MCF 10A (cell line): ENCODE measurements around the gene PRSS36. TPM values are rescaled to one million over a fixed set of nuclear protein-coding genes. Genes with fewer than 3 reads are reported as not detected.

Experiments
- Bru-seq: library from RNA; stranded (reverse); fragments of 400-500 nt; gene quantifications from one replicate; lab custom pipeline; 2021; lab: Mats Ljungman, UMichigan
- BruChase-seq, 2 experiments: library from RNA; stranded (reverse); fragments of 400-500 nt; gene quantifications; one replicate each; lab custom pipeline; 2021; lab: Mats Ljungman, UMichigan
- BruUV-seq: library from RNA; stranded (reverse); fragments of 400-500 nt; replicated peaks from 2 replicates; lab custom pipeline; 2021; lab: Mats Ljungman, UMichigan
- CTCF ChIA-PET: fragments of 300-600 bp; sonication (Branson Sonifier 250); formaldehyde crosslinking; extraction: SDS; loops from one replicate; lab custom pipeline; 2021; ENCODE audit warnings: antibody characterized with exemption, inconsistent platforms; lab: Yijun Ruan, JAX
- POLR2A ChIA-PET: fragments of 300-600, 350-650 bp; sonication (Branson Sonifier 250); formaldehyde crosslinking; extraction: SDS; loops from one replicate; lab custom pipeline; 2020; ENCODE audit warnings: antibody characterized with exemption, inconsistent platforms; lab: Yijun Ruan, JAX
- DNase-seq: peaks from one replicate; pipeline ENCODE4 v3.0.0-alpha.2; 2018; ENCODE audit not compliant: unreplicated experiment
- H3K27ac Mint-ChIP-seq: one replicate; pipeline ENCODE4 v1.8.0; 2022; ENCODE audit warnings: mild to moderate bottlenecking, low read depth, mixed read lengths; ENCODE audit not compliant: unreplicated experiment
- H3K27me3 Mint-ChIP-seq: one replicate; pipeline ENCODE4 v1.8.0; 2022; ENCODE audit warnings: mixed read lengths; ENCODE audit not compliant: insufficient read depth, unreplicated experiment
- H3K36me3 Mint-ChIP-seq: one replicate; pipeline ENCODE4 v1.8.0; 2022; ENCODE audit warnings: mild to moderate bottlenecking, moderate library complexity, mixed read lengths; ENCODE audit not compliant: insufficient read depth, unreplicated experiment
- H3K4me1 Mint-ChIP-seq: one replicate; pipeline ENCODE4 v1.8.0; 2022; ENCODE audit warnings: mixed read lengths; ENCODE audit not compliant: insufficient read depth, unreplicated experiment
- H3K4me3 Mint-ChIP-seq: one replicate; pipeline ENCODE4 v1.8.0; 2022; ENCODE audit warnings: mild to moderate bottlenecking, moderate library complexity, mixed read lengths; ENCODE audit not compliant: unreplicated experiment
- H3K9me3 Mint-ChIP-seq: one replicate; pipeline ENCODE4 v1.8.0; 2022; ENCODE audit warnings: mixed read lengths; ENCODE audit not compliant: unreplicated experiment
- intact Hi-C: fragments of 100-400 bp; cut with micrococcal nuclease; formaldehyde crosslinking; loops from 2 replicates; pipeline ENCODE4 v1.14.1; 2022
- long read RNA-seq: library from polyadenylated mRNA; stranded (forward); transcript quantifications from one replicate; pipeline ENCODE4 v2.0.0, GENCODE V29; 2022
- total RNA-seq: library from RNA; stranded (reverse); gene quantifications from 2 replicates; pipeline ENCODE4 v1.2.3, GENCODE V29; 2022
- TF ChIP-seq, protein P1 (sequence below): fragments of 200-600 bp; IDR thresholded peaks from one replicate; pipeline ENCODE4 v1.8.0; 2022; ENCODE audit warnings: antibody characterized with exemption, mild to moderate bottlenecking; ENCODE audit not compliant: unreplicated experiment

Gene PRSS36
- total RNA-seq = 0.49 and 1.0 TPM in 2 replicates
- Bru-seq, nascent RNA = percentile 14 among the genes with signal in this experiment
- percentile 11 among the genes with signal in this experiment for BruChase-seq, experiment 1, labeled RNA remaining after a 6-hour chase
- BruChase-seq, experiment 2, labeled RNA remaining after a 2-hour chase = percentile 16 among the genes with signal in this experiment
- long read RNA-seq, partial matches to known transcripts = 0 of 1 reads
- long read RNA-seq, other reads (novel, unspliced or antisense) = 1 of 1 reads

DNA sequence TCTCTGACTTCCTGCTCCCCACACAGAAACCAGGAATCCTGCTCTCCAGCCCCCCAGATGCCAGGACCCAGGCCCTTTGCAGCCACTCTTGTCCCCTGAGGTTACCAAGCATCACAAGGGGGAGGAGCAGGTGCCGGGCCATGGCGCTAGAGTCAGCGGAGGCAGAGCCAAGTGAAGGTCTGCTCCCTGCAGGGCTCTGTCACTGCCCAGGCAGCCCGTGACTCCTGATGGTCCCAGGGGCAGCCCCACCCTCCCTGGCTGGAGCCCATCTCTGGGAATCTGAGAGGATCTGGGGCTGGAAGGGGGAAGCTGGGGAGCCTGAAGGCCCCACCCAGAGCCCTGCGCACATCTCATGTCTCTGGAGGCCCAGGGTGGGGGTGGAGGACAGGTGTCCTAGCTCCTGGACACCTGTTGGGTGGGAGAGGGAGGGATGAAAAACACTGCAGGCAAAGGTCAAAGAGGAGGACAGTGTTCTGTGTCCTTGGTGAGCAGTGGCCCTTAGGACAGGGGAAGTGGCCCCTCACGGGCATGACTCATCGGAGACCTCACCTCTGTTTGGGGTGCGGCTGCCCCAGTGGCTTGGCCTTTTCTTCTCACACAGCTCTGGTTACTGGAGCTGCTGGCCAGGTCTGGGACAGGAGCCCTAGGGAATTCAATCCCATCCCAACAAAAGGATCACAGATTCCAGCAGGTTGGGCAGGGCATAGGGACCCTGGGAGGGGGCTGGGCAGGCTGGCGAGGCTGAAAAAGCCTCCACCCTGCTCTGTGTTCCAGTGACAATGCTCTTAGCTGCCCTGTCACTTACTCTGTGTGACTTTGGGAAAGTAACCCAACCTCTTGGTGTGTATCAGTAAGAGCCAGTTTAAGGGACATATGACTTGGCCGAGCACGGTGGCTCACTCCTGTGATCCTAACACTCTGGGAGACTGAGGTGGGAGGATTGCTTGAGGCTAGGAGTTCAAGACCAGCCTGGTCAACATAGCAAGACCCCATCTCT is at the start of gene PRSS36:
Gene PRSS36 (minus strand): TSS at position 173 of the 997 bp plus-strand sequence. CDS start 31 bp downstream, at position 142.
- no peak within 1 kb of the TSS for H3K27ac Mint-ChIP-seq
- H3K27me3 Mint-ChIP-seq = no peaks in the 10 kb centered on the region
- no TSS peak for BruUV-seq
- H3K4me1 Mint-ChIP-seq = no peaks in the 10 kb centered on the region
- no peaks in the 10 kb centered on the region for H3K9me3 Mint-ChIP-seq
- ChIA-PET CTCF (interaction anchor here (1.0 to 1.8 kb wide), 4 partner anchors 7 to 165 kb away, joined by 4 to 5 read pairs (median 4); partner anchors contain the start of gene HSD3B7), POLR2A (no interaction called here)
- intact Hi-C loops = no loop called here
- DNase-seq = no peak
- H3K36me3 Mint-ChIP-seq = no peaks in the 10 kb centered on the region
- TF ChIP-seq, protein P1, sequence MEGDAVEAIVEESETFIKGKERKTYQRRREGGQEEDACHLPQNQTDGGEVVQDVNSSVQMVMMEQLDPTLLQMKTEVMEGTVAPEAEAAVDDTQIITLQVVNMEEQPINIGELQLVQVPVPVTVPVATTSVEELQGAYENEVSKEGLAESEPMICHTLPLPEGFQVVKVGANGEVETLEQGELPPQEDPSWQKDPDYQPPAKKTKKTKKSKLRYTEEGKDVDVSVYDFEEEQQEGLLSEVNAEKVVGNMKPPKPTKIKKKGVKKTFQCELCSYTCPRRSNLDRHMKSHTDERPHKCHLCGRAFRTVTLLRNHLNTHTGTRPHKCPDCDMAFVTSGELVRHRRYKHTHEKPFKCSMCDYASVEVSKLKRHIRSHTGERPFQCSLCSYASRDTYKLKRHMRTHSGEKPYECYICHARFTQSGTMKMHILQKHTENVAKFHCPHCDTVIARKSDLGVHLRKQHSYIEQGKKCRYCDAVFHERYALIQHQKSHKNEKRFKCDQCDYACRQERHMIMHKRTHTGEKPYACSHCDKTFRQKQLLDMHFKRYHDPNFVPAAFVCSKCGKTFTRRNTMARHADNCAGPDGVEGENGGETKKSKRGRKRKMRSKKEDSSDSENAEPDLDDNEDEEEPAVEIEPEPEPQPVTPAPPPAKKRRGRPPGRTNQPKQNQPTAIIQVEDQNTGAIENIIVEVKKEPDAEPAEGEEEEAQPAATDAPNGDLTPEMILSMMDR = no peak
- no peak within 1 kb of the TSS for H3K4me3 Mint-ChIP-seq

DNA sequence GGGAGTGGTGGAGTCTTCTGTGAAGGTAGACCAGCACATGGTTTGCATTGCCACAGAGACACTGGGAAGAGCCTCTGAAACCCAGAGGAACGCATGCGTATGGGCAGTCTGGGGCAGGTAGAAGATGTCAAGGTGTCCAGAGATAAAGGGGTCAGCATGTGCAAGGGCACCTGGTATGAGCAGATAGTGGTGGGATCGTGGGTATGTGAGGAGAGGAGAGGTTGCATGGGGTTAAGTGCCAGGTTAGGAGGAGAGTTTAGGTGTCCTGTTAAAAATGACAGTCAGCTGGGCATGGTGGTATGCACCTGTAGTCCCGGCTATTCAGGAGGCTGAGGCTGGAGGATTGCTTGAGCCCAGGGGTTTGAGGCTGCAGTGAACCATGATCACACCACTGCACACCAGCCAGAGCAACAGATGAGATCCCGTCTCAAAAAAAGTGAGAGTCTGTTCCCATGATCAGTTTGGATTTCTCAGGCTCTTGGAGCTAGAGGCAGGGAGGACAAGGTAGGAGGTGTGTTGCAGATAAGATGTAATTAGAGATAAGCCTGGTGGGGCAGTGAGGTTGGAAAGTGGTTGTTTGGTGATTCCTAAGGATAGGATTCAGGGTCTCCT is 49.7 kb upstream of the PRSS36 start:
- no peak for DNase-seq
- ChIA-PET POLR2A (interaction anchor here (2.1 kb wide), 1 partner anchor 19 kb away, joined by 11 read pairs; the partner anchor contains the start of gene FUS), CTCF (interaction anchor here (0.6 to 1.4 kb wide), 3 partner anchors 16 to 260 kb away, joined by 3 to 4 read pairs (median 3); partner anchors contain the start of gene PRSS8)
- peaks cover 36% of the 10 kb centered on the region for H3K36me3 Mint-ChIP-seq
- TF ChIP-seq, protein P1 = no peak
- no peak overlapping the region for H3K27ac Mint-ChIP-seq
- BruUV-seq = no TSS peak
- peaks cover under 1% of the 10 kb centered on the region for H3K27me3 Mint-ChIP-seq
- H3K9me3 Mint-ChIP-seq = no peaks in the 10 kb centered on the region
- H3K4me3 Mint-ChIP-seq = no peak overlapping the region
- intact Hi-C loops = loop anchor here (2.0 kb wide), 1 partner anchor 243 kb away; the partner anchor contains the start of gene ZNF843
- H3K4me1 Mint-ChIP-seq = peaks cover 12% of the 10 kb centered on the region

DNA sequence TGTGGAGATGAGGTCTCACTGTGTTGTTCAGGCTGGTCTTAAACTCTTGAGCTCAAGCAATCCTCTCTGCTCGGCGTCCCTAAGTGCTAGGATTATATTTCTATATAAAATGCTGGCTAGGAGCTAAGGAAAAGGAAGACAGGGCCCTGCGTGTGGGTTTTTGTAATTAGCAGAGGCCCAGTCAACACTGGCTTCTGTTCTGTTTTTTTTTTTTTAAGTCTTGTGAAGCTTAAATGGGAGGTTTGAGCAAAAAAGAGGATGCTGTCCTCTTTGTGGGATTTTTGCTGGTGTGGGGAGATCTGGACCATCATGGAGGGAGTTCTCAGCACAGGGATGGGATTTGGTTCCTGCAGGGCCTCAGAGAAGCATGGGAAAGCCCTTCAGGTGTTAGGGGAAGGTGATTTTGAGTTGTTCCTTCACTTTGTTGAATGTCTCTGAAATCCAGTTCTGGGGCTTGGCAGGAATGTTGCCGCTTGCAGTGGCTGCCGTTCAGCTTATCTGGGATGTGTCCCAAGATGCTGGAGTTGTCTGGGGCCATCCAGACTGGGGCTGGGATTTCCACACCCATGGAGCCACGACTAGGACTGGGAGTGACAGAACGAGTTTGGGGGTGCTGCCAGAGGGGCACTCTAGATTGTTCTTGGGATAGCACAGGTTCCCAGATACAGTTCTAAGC is 48.5 kb upstream of the PRSS36 start:
- TF ChIP-seq, protein P1 = no peak
- CTCF ChIA-PET = interaction anchor here (0.6 to 1.7 kb wide), 5 partner anchors 15 to 245 kb away, joined by 3 to 6 read pairs (median 3); partner anchors contain the start of gene PRSS8
- Mint-ChIP-seq H3K4me1 (peaks cover 12% of the 10 kb centered on the region), H3K27ac (no peak overlapping the region), H3K4me3 (no peak overlapping the region), H3K27me3 (no peaks in the 10 kb centered on the region), H3K36me3 (peaks cover 48% of the 10 kb centered on the region), H3K9me3 (no peaks in the 10 kb centered on the region)
- DNase-seq = no peak
- POLR2A ChIA-PET = interaction anchor here (0.5 to 2.0 kb wide), 3 partner anchors 14 to 77 kb away, joined by 3 to 6 read pairs (median 5); partner anchors contain the start of gene FUS
- intact Hi-C loops = no loop called here
- no TSS peak for BruUV-seq
